ENCODE results near the gene ADAR. TPM values are rescaled to one million over a fixed set of nuclear protein-coding genes. Genes with fewer than 3 reads are reported as not detected.

The ADAR gene
- total RNA-seq, 1 donor from 2014 or later: 148 TPM

- Mint-ChIP-seq H3K4me1 (peaks cover 36% of the 10 kb centered on the region), H3K36me3 (ENCODE audit: low read depth) (no peaks in the 10 kb centered on the region), H3K9me3 (no peaks in the 10 kb centered on the region), H3K27ac (ENCODE audit: unreplicated experiment) (no peak overlapping the region), H3K27me3 (ENCODE audit: low read depth) (no peaks in the 10 kb centered on the region), H3K4me3 (no peak overlapping the region)
- TF ChIP-seq CTCF (conservative IDR thresholded peaks at IDR 0.05): no peak
- no peak for DNase-seq (ENCODE audit: low read depth, low spot score)
Observed at GRCh38 chr1:154614901-154615300, 6.9 kb upstream of the ADAR start.

DNA sequence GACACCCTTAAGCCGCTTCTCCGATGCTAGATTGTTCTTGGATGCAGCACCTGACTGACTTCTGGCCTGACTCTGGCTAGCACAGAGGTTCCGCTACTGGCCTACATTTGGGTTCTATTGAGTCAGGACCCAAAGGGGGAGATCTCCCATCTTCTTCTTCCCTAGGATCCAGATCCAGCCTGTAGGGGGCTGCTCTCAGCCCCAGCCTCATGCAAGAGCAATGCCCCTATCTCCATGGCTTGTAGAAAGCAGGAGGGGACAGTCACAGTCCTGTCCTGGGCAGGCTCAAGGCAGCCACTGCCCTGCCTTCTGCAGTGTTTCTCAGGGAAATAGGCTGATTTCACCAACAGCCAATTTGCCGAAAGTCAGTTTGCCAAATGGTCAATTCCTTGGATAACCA is 6.3 kb upstream of the ADAR start:
- H3K9me3 Mint-ChIP-seq: no peaks in the 10 kb centered on the region
- DNase-seq (ENCODE audit: low read depth, low spot score): no peak
- no peak for TF ChIP-seq CTCF (conservative IDR thresholded peaks at IDR 0.05)
- no peaks in the 10 kb centered on the region for H3K27me3 Mint-ChIP-seq (ENCODE audit: low read depth)
- H3K4me3 Mint-ChIP-seq: peak overlapping the region; percentile 29
- peaks cover 42% of the 10 kb centered on the region for H3K4me1 Mint-ChIP-seq
- no peak overlapping the region for H3K27ac Mint-ChIP-seq (ENCODE audit: unreplicated experiment)
- no peaks in the 10 kb centered on the region for H3K36me3 Mint-ChIP-seq (ENCODE audit: low read depth)

DNA sequence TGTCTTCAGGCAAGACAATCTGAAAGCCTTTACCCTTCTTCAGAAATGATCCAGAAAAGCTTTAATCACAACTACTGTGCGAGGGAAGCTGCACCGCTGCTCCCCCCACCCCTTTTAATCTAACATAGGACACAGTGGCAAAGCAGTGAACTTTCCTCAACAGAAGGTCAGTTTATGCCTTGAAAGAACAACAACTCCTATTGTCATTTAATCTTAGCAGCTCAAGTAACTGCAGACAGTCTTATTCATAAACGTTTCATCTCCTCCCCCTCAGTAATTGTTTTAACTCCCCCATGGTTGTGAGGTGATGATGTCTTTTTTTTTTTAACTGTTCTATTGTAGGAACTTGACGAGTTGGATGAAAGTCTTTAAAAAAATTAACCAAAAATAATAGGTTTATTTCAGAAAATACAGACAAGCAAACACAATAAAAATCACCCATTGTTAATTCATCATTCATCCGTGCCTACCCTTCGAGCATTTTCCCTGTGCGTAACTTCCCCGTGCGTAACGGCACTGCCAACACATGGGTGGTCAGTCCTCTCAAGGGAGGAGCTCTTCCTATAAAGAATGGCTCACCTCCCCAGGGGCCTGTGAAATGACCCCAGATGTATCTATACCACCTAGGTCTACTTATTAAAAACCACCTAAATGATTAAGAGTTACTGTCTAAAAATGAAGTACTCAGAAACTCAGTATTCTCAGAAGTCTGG is 3.3 kb upstream of the ADAR start:
- H3K27ac Mint-ChIP-seq (ENCODE audit: unreplicated experiment): peak overlapping the region; percentile 65
- H3K9me3 Mint-ChIP-seq: no peaks in the 10 kb centered on the region
- TF ChIP-seq CTCF (conservative IDR thresholded peaks at IDR 0.05): no peak
- peaks cover 66% of the 10 kb centered on the region for H3K4me1 Mint-ChIP-seq
- peak overlapping the region; percentile 82 for H3K4me3 Mint-ChIP-seq
- H3K27me3 Mint-ChIP-seq (ENCODE audit: low read depth): no peaks in the 10 kb centered on the region
- H3K36me3 Mint-ChIP-seq (ENCODE audit: low read depth): no peaks in the 10 kb centered on the region
- no peak for DNase-seq (ENCODE audit: low read depth, low spot score)

DNA sequence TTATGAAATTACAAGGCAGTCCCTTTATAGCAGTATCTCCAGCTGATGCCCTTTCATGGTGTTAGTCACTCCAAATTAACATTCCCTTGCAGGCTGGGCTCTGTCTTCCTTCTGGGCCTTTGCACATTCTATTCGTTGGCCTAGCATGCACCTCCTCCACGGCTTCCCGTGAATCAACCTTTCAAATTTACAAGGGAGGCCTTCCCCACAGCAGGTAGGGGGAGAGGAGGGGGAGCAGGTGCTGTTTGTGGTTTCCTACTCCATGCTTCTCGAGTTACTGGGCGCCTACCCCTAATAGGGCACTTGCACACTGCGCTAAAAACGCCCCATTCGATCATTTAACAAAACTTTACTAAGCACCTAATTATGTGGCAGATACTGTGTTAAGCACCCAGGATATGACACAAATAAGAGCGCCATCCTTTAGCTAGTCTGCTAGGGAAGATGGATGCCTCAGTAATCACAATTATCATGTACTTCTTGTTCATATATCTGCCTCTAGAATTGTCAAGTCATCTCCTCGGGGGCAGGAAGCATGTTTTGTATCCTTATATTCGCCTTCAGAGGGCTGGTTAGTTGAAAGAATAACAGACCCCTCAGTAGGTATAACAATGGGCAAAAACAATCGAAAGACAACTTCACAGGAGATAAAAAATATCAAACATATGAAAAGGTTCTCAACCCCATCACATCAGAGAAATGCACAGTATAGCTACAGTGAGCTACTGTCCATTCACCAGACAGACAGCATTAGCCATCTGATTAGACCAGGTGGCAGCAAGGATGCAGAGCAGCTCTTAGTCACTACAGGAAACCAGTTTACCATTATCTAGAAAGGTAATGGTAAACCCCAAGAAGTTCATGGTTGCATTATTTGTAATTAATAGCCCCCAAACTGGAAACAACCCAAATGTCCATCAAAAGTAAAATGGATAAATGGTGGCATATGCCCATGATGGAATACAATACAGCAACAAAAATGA is 1.7 kb upstream of the ADAR start:
- peaks cover 69% of the 10 kb centered on the region for H3K4me1 Mint-ChIP-seq
- no peak overlapping the region for H3K27ac Mint-ChIP-seq (ENCODE audit: unreplicated experiment)
- peak overlapping the region; percentile 93 for H3K4me3 Mint-ChIP-seq
- peaks cover 2% of the 10 kb centered on the region for H3K36me3 Mint-ChIP-seq (ENCODE audit: low read depth)
- no peaks in the 10 kb centered on the region for H3K27me3 Mint-ChIP-seq (ENCODE audit: low read depth)
- DNase-seq (ENCODE audit: low read depth, low spot score): no peak
- no peak for TF ChIP-seq CTCF (conservative IDR thresholded peaks at IDR 0.05)
- H3K9me3 Mint-ChIP-seq: no peaks in the 10 kb centered on the region

DNA sequence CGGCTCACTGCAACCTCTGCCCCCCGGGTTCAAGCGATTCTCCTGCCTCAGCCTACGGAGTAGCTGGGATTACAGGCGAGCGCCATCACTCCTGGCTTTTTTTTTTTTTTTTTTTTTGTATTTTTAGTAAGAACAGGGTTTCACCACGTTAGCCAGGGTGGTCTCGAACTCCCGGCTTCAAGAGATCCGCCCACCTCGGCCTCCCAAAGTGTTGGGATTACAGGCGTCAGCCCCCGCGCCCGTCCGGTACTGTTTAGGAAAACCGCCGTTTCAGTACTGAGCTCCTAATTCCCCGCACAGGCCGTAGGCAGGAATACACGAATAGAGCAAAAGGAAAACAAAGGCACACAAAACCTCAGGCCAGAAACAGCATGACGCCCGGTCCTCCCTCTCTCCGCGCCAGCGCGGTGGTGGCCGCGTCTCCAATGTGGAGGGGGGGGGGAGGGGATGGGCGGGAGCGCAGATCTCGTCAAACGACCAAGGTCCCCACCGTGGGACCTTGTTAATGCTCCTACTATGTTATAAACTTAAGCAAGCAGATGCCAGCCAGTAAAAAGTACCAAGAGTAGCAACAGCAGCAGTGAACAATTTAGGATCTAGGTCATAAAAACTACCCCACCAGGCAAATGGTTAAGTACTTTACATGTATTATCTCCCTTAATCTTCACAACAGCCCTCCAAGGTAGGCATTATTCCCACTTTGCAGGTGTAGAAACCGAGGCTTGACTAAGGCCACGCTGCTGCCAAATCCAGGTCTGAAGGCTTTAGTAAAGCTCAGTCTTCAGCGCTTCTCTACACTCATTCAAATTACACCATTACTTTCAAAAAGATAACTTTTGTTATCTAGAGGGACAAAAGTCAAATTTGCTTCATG is 648 bp upstream of the ADAR start:
- Mint-ChIP-seq H3K9me3 (no peaks in the 10 kb centered on the region), H3K36me3 (ENCODE audit: low read depth) (peaks cover 5% of the 10 kb centered on the region), H3K4me1 (peaks cover 67% of the 10 kb centered on the region), H3K4me3 (peak overlapping the region; percentile 93), H3K27me3 (ENCODE audit: low read depth) (no peaks in the 10 kb centered on the region), H3K27ac (ENCODE audit: unreplicated experiment) (peak overlapping the region; percentile 98)
- TF ChIP-seq CTCF (conservative IDR thresholded peaks at IDR 0.05): no peak
- DNase-seq (ENCODE audit: low read depth, low spot score): peak; percentile 36

Measured in neural crest cell (in vitro differentiated cells).